Tibial artery (tissue), 4 donors: ENCODE results near the gene RBM26.

ENCODE experiments used
- DNase-seq, 2 donors: peaks; one replicate each; pipeline ENCODE4 v3.0.0-alpha.2; 2019
- H3K27ac ChIP-seq, 2 donors: fragments of 200-600 bp; sonication (generic) in 1 of 2; 1 replicate in 1 of 2; 2 replicates in 1 of 2; pipeline ENCODE4 v1.5.1; 2018 to 2019; ENCODE audit warnings: mild to moderate bottlenecking in 1 of 2
- H3K27me3 ChIP-seq, 2 donors: fragments of 200-600 bp; sonication (generic) in 1 of 2; one replicate each; pipeline versions ENCODE4 v1.5.1 to v1.6.0; 2016 to 2019
- H3K36me3 ChIP-seq, 3 donors: fragments of 200-600 bp; sonication (generic) in 2 of 3; one replicate each; pipeline ENCODE4 v1.5.1; 2016 to 2019; ENCODE audit warnings: mild to moderate bottlenecking in 2 of 3
- H3K4me1 ChIP-seq, 4 donors: fragments of 200-600 bp; sonication (generic) in 2 of 4; 1 replicate in 3 of 4; 2 replicates in 1 of 4; pipeline ENCODE4 v1.5.1; 2016 to 2019
- H3K4me3 ChIP-seq, 2 donors: fragments of 200-600 bp; sonication (generic) in 1 of 2; 1 replicate in 1 of 2; 2 replicates in 1 of 2; pipeline ENCODE4 v1.5.1; 2018 to 2019; ENCODE audit warnings: mild to moderate bottlenecking in 2 of 2
- H3K9me3 ChIP-seq, 3 donors: fragments of 200-600 bp; sonication (generic) in 1 of 3; one replicate each; pipeline ENCODE4 v1.5.1; 2016 to 2019
- CTCF ChIP-seq, 2 experiments: fragments of 200-600 bp in 1 of 2; fragments of 450-650 bp in 1 of 2; IDR thresholded peaks; one replicate each; pipeline ENCODE4 v1.5.1; 2017 to 2019; ENCODE audit warnings: antibody characterized with exemption in 2 of 2, mild to moderate bottlenecking in 1 of 2, moderate library complexity in 1 of 2
- intact Hi-C: fragments of 100-400 bp; cut with DNase I; formaldehyde crosslinking; loops from one replicate; pipeline ENCODE4 v1.15.0; 2023; ENCODE audit warnings: low total_unique reads

The RBM26 gene

GRCh38 chr13:79432992-79433391 lies 26.9 kb upstream of the RBM26 start:
- no peak for TF ChIP-seq CTCF (IDR thresholded peaks at IDR 0.05)
- intact Hi-C loops = loop anchor here (5.0 kb wide), 1 partner anchor 104 kb away; no protein-coding TSS in a partner anchor
- DNase-seq = no peak
- H3K4me1 ChIP-seq = peaks cover 0 to 14% (median 0%) of the 10 kb centered on the region in 4 donors
- H3K27me3 ChIP-seq = no peaks in the 10 kb centered on the region
- H3K36me3 ChIP-seq = no peaks in the 10 kb centered on the region
- no peak overlapping the region for H3K27ac ChIP-seq
- H3K4me3 ChIP-seq = no peak overlapping the region
- no peaks in the 10 kb centered on the region for H3K9me3 ChIP-seq

DNA sequence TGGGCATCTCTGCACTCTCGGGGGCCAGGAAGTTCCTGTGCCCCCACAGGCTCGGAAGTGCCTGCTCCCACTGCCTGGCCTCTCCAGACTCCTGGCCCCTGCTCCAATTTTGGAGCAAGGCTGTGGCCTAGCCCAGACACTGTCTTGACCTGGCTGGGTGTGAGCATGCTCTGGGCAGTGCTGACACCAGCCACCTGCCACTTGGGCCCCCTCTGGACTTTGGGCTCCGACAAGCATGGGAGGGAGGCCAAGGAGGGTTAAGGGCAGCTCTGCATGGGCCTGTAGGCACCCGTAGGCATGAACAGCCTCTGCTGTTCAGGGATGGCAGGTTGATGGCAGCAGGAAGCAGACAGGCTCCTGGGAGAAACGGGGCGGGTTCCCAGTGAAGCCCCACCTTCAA lies 26.0 kb upstream of the RBM26 start:
- H3K27me3 ChIP-seq = no peaks in the 10 kb centered on the region
- intact Hi-C loops = loop anchor here (5.0 kb wide), 1 partner anchor 105 kb away; no protein-coding TSS in a partner anchor
- peaks cover 0 to 14% (median 0%) of the 10 kb centered on the region in 4 donors for H3K4me1 ChIP-seq
- TF ChIP-seq CTCF (IDR thresholded peaks at IDR 0.05) = no peak
- H3K4me3 ChIP-seq = no peak overlapping the region
- no peak for DNase-seq
- no peak overlapping the region for H3K27ac ChIP-seq
- no peaks in the 10 kb centered on the region for H3K36me3 ChIP-seq
- no peaks in the 10 kb centered on the region for H3K9me3 ChIP-seq

DNA sequence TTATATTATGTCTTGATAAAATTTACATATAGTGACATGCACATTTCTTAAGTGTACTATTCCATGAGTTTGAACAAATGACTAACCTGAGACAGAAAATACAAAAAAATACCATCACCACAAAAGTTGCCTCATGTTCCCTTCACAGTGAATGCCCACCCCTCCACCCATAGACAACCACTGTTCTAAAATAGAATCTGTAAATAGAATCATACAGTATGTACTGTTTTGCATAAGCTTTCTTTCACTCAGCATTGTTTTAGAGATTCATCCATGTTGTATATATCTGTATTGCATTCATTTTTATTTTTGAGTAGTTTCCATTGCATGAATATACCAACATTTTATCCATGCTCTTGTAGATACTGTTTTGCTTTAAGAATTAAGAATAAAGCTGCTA lies 23.3 kb upstream of the RBM26 start:
- no peaks in the 10 kb centered on the region for H3K36me3 ChIP-seq
- no peaks in the 10 kb centered on the region for H3K27me3 ChIP-seq
- no peaks in the 10 kb centered on the region for H3K9me3 ChIP-seq
- no peak overlapping the region for H3K27ac ChIP-seq
- DNase-seq = no peak
- intact Hi-C loops = no loop called here
- H3K4me3 ChIP-seq = no peak overlapping the region
- peaks cover 0 to 6% (median 0%) of the 10 kb centered on the region in 4 donors for H3K4me1 ChIP-seq
- TF ChIP-seq CTCF (IDR thresholded peaks at IDR 0.05) = no peak

DNA sequence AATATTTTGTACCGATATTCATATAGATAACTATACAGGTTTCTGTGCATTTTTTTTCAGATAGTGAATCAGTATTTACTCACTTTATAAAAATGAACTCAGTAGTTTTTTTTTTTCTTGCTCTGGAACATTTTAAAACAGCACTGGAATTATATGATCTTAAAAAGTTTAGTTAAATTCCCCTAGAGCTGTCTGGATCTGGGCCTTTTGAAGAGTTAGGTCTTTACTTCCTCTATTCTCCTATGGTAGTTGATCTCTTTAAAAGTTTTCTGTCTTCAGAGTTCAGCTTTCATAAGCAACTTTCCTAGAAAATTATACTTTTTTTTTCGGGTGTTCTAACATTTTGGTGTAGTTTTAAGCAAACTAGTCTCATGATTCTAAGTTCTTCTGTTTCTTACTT lies 21.8 kb upstream of the RBM26 start:
- no peaks in the 10 kb centered on the region for H3K9me3 ChIP-seq
- DNase-seq = no peak
- H3K27me3 ChIP-seq = no peaks in the 10 kb centered on the region
- intact Hi-C loops = no loop called here
- no peak for TF ChIP-seq CTCF (IDR thresholded peaks at IDR 0.05)
- H3K4me3 ChIP-seq = no peak overlapping the region
- H3K27ac ChIP-seq = no peak overlapping the region
- no peaks in the 10 kb centered on the region for H3K4me1 ChIP-seq
- H3K36me3 ChIP-seq = no peaks in the 10 kb centered on the region

GRCh38 chr13:79427265-79427664 lies 21.2 kb upstream of the RBM26 start:
- H3K36me3 ChIP-seq = no peaks in the 10 kb centered on the region
- TF ChIP-seq CTCF (IDR thresholded peaks at IDR 0.05) = no peak
- intact Hi-C loops = no loop called here

More at GRCh38 chr13:79427265-79427664, 21.2 kb upstream of the RBM26 start:
- no peak overlapping the region for H3K27ac ChIP-seq
- no peaks in the 10 kb centered on the region for H3K9me3 ChIP-seq
- no peak overlapping the region for H3K4me3 ChIP-seq
- no peaks in the 10 kb centered on the region for H3K4me1 ChIP-seq
- DNase-seq = no peak
- no peaks in the 10 kb centered on the region for H3K27me3 ChIP-seq
